Measurements from ENCODE around the gene SEC61B. TPM values are rescaled to one million over a fixed set of nuclear protein-coding genes. Genes with fewer than 3 reads are reported as not detected.

SEC61B gene
- total RNA-seq, 3 donors from 2014 or later, result 86.3 to 121 (median 92.9) TPM

DNA sequence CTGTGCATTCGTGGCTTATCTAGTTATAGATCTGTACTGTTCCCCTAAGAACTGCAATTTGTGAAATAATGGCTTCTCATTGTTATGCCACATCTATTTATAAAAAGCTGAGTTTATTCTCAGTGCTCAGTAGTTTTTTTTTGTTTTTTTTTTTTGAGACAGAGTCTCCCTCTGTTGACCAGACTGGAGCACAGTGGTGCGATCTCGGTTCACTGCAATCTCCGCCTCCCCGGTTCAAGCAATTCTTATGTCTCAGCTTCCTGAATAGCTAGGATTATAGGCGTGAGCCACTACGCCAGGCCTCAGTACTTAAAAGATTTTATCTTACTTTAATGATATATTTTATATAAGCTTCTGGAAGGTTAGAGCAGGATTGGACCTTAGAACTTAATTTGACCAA lies 19.0 kb downstream of the SEC61B start:
- Histone ChIP-seq H3K27ac (no peak overlapping the region), H3K4me1 (no peaks in the 10 kb centered on the region), H3K27me3 (no peaks in the 10 kb centered on the region), H3K36me3 (no peaks in the 10 kb centered on the region), H3K9me3 (no peaks in the 10 kb centered on the region), H3K4me3 (no peak overlapping the region)
- no peak for DNase-seq (ENCODE audit: low spot score in 2 of 2)
- intact Hi-C loops (cut with DNase I; ENCODE audit: low total_unique reads), result no loop called here
- TF ChIP-seq POLR2AphosphoS5 (IDR thresholded peaks at IDR 0.05), result no peak
- TF ChIP-seq, protein P1, sequence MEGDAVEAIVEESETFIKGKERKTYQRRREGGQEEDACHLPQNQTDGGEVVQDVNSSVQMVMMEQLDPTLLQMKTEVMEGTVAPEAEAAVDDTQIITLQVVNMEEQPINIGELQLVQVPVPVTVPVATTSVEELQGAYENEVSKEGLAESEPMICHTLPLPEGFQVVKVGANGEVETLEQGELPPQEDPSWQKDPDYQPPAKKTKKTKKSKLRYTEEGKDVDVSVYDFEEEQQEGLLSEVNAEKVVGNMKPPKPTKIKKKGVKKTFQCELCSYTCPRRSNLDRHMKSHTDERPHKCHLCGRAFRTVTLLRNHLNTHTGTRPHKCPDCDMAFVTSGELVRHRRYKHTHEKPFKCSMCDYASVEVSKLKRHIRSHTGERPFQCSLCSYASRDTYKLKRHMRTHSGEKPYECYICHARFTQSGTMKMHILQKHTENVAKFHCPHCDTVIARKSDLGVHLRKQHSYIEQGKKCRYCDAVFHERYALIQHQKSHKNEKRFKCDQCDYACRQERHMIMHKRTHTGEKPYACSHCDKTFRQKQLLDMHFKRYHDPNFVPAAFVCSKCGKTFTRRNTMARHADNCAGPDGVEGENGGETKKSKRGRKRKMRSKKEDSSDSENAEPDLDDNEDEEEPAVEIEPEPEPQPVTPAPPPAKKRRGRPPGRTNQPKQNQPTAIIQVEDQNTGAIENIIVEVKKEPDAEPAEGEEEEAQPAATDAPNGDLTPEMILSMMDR (IDR thresholded peaks at IDR 0.05), result no peak
- TF ChIP-seq POLR2A (IDR thresholded peaks at IDR 0.05), result no peak

DNA sequence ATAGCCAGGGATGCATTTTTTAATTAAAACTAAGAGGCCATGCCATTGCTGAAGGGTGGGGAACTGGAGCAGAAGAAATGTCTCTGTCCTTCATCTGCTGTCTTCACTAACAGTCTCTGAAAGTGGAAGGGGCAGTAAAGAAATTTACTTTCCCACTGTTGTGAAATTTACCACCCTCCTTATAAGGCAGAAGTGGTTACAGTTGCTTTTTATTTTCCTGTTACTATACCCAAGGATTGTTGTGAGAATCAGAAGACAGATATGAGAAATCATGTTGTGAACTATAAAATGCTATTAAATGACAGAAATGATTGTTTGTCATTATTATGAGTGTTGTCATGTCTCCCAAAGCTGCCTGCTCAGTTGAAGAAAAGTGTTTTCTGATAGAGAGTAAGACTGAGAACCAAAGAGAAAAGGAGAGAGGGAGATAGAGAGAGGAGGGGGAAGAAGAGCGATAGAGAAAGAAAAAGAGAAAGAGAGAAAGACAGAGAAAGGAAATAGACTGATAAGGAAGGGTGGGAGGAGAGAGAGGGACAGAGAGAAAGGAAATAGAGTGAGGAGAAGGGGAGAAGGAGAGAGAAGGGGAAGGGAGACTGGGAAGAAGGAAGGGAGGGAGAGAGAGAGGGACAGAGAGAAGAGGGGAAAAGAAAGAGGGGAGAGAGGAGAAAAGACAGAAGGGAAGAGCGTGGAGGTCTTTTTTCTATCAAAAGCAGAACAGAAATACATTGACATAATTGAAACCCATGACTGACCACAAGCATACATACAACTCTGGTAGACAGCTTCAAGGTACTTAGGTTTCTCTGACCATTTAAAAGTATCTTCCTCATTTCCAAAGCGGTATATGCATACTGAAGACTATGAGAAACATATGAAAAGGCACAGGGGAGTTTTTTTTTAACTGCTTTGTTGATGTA lies 22.5 kb downstream of the SEC61B start:
- Histone ChIP-seq H3K4me3 (no peak overlapping the region), H3K27me3 (no peaks in the 10 kb centered on the region), H3K27ac (no peak overlapping the region), H3K4me1 (no peaks in the 10 kb centered on the region), H3K9me3 (no peaks in the 10 kb centered on the region), H3K36me3 (no peaks in the 10 kb centered on the region)
- no peak for DNase-seq (ENCODE audit: low spot score in 2 of 2)
- intact Hi-C loops (cut with DNase I; ENCODE audit: low total_unique reads), result no loop called here
- TF ChIP-seq, protein P1 (IDR thresholded peaks at IDR 0.05), result no peak
- no peak for TF ChIP-seq POLR2A (IDR thresholded peaks at IDR 0.05)
- TF ChIP-seq POLR2AphosphoS5 (IDR thresholded peaks at IDR 0.05), result no peak

DNA sequence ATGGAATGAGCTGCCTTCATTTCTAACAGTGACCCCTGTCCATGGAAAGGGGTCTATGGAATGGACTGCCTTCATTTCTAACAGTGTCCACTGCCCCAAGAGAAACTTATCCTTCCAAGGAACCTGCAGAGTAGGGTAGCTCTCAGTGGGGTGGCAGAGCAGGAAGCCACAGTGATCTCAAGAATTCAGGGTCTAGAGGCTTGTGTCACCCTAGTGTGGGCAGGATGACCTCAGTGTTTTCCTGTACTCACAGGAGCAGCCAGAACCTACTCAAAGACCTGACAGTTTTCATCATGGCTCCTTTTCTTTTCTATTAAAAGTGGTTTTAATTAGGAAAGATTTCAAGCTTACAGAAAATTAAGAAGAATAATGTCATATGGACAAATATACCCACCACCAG lies 27.5 kb downstream of the SEC61B start:
- Histone ChIP-seq H3K4me1 (no peaks in the 10 kb centered on the region), H3K27me3 (no peaks in the 10 kb centered on the region), H3K9me3 (no peaks in the 10 kb centered on the region), H3K27ac (no peak overlapping the region), H3K36me3 (no peaks in the 10 kb centered on the region), H3K4me3 (no peak overlapping the region)
- intact Hi-C loops (cut with DNase I; ENCODE audit: low total_unique reads), result no loop called here
- DNase-seq (ENCODE audit: low spot score in 2 of 2), result no peak
- TF ChIP-seq, protein P1 (IDR thresholded peaks at IDR 0.05), result no peak
- TF ChIP-seq POLR2AphosphoS5 (IDR thresholded peaks at IDR 0.05) (no peak), POLR2A (IDR thresholded peaks at IDR 0.05) (no peak)

DNA sequence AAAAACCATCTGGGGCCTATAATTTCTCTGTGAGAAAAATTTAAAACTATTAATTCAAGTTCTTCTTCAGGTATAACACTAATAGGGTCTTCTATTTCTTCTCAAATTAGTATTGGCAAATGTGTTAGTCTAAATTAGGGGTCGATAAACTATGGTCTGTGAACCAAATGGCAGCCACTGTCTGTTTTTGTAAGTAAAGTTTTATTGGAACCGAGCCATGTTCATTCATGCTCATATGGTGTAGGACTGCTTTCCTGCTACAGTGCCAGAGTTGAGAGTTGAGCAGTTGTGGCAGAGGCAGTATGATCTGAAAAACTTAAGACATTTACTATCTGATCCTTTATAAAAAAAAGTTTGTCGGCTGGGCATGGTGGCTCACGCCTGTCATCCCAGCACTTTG lies 29.1 kb downstream of the SEC61B start:
- H3K4me3 ChIP-seq, result no peak overlapping the region
- DNase-seq (ENCODE audit: low spot score in 2 of 2), result no peak
- no peak overlapping the region for H3K27ac ChIP-seq
- intact Hi-C loops (cut with DNase I; ENCODE audit: low total_unique reads), result no loop called here
- H3K27me3 ChIP-seq, result no peaks in the 10 kb centered on the region
- H3K36me3 ChIP-seq, result no peaks in the 10 kb centered on the region
- no peaks in the 10 kb centered on the region for H3K4me1 ChIP-seq
- TF ChIP-seq POLR2A (IDR thresholded peaks at IDR 0.05) (no peak), POLR2AphosphoS5 (IDR thresholded peaks at IDR 0.05) (no peak)
- TF ChIP-seq, protein P1 (IDR thresholded peaks at IDR 0.05), result no peak
- H3K9me3 ChIP-seq, result no peaks in the 10 kb centered on the region

DNA sequence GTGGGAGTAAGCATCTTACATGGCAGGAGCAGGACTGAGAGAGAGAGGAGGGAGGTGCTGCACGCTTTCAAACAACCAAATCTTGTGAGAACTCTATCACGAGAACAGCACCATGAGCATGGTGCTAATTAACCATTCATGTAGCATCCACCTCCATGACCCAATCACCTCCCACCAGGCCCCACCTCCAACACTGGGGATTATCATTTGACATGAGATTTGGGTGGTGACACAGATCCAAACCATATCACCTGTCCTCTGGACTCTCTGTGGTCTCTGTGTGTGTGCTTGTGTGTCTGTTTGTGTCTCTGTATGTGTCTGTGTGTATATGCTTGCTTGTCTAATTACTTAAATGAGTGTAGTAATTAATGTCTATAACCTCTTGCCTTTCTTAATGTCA lies 31.1 kb downstream of the SEC61B start:
- no peak for DNase-seq (ENCODE audit: low spot score in 2 of 2)
- no peak overlapping the region for H3K4me3 ChIP-seq
- intact Hi-C loops (cut with DNase I; ENCODE audit: low total_unique reads), result no loop called here
- no peaks in the 10 kb centered on the region for H3K27me3 ChIP-seq
- no peak for TF ChIP-seq POLR2AphosphoS5 (IDR thresholded peaks at IDR 0.05)
- TF ChIP-seq, protein P1 (IDR thresholded peaks at IDR 0.05), result no peak
- no peak for TF ChIP-seq POLR2A (IDR thresholded peaks at IDR 0.05)
- no peaks in the 10 kb centered on the region for H3K4me1 ChIP-seq
- H3K36me3 ChIP-seq, result no peaks in the 10 kb centered on the region
- no peak overlapping the region for H3K27ac ChIP-seq
- no peaks in the 10 kb centered on the region for H3K9me3 ChIP-seq
